8988T (cell line): ENCODE measurements around the gene CCDC127.
"Not testable (repeated sequence)": the region's sequence is repeated elsewhere in the genome, so short reads cannot be mapped to it uniquely, and the experiment has no call there.

Experiments used
- DNase-seq: peaks from one replicate; pipeline ENCODE4 v3.0.0; 2011

Gene CCDC127

DNA sequence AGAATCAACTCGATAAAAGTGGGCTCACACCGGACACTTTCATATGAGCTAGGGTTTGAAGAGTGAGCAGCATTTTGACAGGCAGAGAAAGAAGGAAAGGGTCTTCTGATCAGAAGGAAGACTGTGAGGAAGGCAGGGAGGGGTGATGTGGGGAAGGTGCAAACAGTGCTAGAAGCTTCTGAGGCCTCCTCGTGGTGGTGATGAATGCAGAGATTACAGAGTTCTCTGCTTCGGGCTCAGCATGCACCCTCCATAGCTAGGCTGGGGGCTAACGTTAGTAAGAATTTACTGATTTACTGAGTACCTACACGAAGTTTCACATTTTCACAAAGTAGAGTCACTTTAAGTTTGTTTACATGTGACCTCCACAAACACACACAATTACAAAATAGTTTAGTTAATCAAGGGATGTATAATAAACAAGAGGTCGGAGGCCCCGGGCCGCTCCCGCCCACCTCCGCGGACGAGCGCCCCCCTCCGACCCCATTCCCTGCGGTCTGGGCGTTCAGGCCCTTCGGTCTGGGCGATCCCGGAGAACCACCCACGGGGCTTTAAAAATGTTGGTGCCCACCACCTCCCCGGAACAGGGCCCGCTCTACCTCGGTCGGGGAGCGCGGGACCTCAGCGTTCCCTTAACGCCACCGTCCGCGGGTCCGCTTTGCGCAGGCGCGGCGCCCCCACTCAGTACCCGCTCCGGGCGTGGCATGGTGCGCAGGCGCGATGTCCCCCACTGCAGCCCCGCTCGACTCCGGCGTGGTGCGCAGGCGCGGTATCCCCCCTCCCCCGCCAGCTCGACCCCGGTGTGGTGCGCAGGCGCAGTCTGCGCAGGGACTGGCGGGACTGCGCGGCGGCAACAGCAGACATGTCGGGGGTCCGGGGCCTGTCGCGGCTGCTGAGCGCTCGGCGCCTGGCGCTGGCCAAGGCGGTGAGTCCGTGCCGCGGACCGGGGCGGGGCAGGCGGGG lies at the start of gene CCDC127, which contains the start of gene SDHA:
CCDC127 (minus strand) TSS at position 660 of the 963 bp plus-strand sequence. CDS start 1,304 bp downstream, outside the sequence.
SDHA (plus strand) TSS at position 827 of the 963 bp plus-strand sequence; CDS start at position 863, 36 bp downstream.
- peak; percentile 100 for DNase-seq

GRCh38 chr5:267716-268115 lies 49.8 kb upstream of the CCDC127 start:
- no peak for DNase-seq

GRCh38 chr5:266311-267026 lies 48.5 kb upstream of the CCDC127 start:
- not testable (repeated sequence) for DNase-seq

GRCh38 chr5:264338-264737 lies 46.4 kb upstream of the CCDC127 start:
- no peak for DNase-seq

DNA sequence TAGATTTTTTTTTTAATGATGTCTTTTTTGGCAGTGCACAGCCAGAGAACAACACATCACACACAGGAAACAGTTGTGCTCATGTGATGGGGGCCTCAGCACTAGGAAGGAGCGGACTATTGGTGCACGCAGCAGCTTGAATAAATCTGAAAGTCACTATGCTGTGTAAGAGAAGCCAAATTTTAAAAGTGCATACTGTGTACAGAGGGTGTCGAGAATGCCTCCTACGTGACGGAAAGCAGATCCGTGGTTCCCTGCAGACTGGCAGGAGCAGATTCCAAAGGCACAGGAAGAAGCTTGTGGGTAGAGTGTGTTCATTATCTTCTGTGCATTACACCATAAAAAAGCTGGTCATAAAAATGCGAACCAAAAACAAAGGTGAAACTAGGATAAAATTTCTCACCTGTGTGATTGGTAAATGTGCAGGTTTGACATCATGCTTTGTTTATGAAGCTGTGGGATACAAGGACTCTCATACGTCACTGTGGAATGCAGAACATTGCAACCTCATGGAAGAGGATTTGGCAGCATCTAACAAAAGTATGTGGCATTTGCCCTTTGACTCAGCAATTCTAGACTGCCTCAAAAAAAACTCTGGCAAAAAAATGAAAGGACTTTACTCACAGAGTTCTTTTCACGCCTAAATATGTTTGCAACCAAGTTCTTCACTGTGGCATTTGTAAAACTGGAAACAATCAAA lies 45.5 kb upstream of the CCDC127 start:
- not testable (repeated sequence) for DNase-seq

DNA sequence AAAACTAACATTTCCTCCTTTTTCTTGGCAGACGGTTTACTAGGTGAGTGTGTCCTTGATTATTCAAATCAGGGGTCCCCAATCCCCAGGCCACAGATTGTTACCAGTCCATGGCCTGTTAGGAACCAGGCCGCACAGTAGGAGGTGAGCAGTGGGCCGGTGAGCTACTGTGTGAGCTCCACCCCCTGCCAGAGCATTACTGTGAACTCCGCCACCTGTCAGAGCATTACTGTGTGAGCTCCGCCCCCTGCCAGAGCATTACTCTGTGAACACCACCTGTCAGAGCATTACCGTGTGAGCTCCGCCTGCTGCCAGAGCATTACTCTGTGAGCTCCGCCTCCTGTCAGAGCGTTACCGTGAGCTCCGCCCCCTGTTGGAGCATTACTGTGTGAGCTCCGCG lies 39.2 kb upstream of the CCDC127 start:
- DNase-seq: no peak

GRCh38 chr5:256347-256746 lies 38.4 kb upstream of the CCDC127 start:
- DNase-seq: not testable (repeated sequence)

- DNase-seq: not testable (repeated sequence)
Observed at GRCh38 chr5:255116-255515, 37.2 kb upstream of the CCDC127 start.

DNA sequence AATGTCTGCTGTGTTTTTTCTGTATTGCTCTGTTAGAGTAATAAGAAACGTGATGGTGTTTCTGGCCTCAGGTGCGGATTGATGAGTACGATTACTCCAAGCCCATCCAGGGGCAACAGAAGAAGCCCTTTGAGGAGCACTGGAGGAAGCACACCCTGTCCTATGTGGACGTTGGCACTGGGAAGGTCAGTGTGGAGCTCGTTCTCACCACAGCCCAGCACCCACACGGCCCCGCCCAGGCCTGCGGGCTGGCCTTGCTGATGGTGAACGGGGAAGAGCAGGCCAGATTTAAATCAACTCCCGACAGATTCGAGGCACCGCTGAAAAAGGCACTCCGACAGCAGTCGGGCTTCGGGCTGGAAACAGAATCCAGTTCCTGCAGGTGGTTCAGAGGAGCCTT lies 36.4 kb upstream of the CCDC127 start:
- DNase-seq: not testable (repeated sequence)

DNA sequence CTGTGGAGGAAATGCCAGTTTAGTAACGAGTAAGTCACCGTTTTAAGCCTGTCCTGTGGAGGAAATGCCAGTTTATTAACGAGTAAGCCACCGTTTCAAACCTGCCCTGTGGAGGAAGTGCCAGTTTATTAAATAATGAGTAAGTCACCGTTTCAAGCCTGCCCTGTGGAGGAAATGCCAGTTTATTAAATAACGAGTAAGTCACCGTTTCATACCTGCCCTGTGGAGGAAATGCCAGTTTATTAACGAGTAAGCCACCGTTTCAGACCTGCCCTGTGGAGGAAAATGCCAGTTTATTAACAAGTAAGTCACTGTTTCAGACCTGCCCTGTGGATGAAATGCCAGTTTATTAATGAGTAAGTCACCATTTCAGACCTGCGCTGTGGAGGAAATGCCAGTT lies 34.6 kb upstream of the CCDC127 start:
- no peak for DNase-seq

GRCh38 chr5:251975-252374 lies 34.0 kb upstream of the CCDC127 start:
- DNase-seq: not testable (repeated sequence)

GRCh38 chr5:251538-251937 lies 33.6 kb upstream of the CCDC127 start:
- DNase-seq: not testable (repeated sequence)

DNA sequence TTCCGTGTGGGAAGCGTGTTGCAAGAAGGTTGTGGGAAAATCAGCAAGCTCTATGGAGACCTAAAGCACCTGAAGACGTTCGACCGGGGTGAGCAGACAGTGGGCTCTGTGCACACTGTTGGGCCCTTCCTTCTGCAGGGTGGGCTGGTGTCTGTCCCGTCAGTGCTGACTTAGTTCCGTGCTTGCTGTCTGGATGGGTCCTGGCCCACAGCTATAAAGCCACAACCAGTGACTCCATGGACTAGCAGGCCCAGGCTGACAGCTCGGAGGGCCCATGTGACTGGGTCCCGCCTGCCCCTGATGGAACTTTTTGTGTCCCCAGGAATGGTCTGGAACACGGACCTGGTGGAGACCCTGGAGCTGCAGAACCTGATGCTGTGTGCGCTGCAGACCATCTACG lies 33.1 kb upstream of the CCDC127 start:
- not testable (repeated sequence) for DNase-seq

GRCh38 chr5:250396-250795 lies 32.4 kb upstream of the CCDC127 start:
- DNase-seq: not testable (repeated sequence)

DNA sequence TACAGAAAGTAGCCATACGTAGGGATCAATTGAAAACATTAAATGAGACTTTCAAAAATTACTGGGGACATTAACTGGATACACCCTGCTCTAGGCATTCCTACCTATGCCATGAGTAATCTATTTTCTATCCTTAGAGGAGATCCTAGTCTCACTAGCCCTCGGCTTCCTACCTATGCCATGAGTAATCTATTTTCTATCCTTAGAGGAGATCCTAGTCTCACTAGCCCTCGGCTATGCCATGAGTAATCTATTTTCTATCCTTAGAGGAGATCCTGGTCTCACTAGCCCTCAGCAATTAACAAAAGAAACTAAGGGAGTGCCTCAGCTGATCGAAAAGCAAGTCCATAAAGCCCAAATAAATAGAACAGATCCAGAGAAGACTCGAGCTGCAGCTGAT lies 27.8 kb upstream of the CCDC127 start:
- not testable (repeated sequence) for DNase-seq

GRCh38 chr5:243683-244367 lies 25.9 kb upstream of the CCDC127 start:
- not testable (repeated sequence) for DNase-seq

- DNase-seq: not testable (repeated sequence)
Observed at GRCh38 chr5:241045-241669, 23.2 kb upstream of the CCDC127 start.

- not testable (repeated sequence) for DNase-seq
Observed at GRCh38 chr5:240550-240949, 22.6 kb upstream of the CCDC127 start.

GRCh38 chr5:237931-238330 lies 20.0 kb upstream of the CCDC127 start:
- not testable (repeated sequence) for DNase-seq

DNA sequence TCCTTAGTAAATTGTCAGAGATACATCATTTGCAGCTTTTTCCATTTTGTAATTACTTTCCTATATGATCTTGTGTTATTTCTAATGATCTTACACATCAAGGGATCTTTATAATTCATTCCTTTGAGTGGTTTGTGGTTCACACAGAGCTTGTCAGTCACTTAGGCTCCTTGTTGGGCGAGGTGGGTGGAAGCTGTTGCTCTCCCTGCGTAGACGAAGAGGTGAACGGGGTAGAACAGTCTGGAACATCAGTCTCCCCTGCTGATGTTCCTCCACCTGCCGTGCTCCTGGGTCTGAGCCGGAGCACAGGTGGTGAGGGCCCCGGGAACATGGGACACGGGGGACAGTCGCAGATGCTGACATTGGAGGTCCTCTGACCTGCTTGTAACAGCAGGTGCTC lies 17.6 kb upstream of the CCDC127 start:
- DNase-seq: not testable (repeated sequence)

DNA sequence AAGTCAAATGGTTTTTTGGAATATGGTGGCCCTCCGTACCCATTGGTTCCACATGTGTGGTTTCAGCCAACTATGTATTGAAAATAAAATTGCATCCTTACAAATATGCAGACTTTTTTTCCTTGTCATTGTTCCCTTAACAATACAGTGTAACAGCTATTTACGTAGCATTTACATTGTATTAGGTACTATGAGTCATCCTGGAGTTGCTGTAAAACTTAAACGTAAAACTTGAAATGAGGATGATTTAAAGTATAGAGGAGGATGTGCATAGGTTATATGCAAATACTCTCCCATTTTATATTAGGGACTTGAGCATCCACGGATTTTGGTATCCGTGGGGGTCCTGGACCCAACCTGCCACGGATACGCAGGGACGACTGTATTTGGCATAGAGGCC lies 16.5 kb upstream of the CCDC127 start:
- DNase-seq: no peak

DNA sequence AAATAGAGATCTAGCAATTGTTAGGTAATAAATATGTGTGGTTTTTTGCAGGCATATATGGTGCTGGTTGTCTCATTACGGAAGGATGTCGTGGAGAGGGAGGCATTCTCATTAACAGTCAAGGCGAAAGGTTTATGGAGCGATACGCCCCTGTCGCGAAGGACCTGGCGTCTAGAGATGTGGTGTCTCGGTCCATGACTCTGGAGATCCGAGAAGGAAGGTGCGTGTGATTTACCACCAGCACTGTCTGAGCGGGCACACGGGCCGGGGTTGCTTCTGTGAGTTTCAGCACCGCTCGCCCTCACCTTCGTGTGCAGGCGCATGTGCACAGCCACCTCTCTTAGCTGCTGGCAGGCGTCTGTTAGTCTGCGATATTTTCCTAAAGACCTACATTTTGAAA lies 15.5 kb upstream of the CCDC127 start:
- DNase-seq: not testable (repeated sequence)
